Gastroesophageal sphincter (tissue), 3 donors: ENCODE measurements around the gene MYO18B.

Source experiments
- POLR2A ChIP-seq, 2 donors: fragments of 450-650 bp; IDR thresholded peaks; one replicate each; pipeline ENCODE4 v1.6.1; 2017; ENCODE audit warnings: antibody characterized with exemption in 2 of 2, mild to moderate bottlenecking in 2 of 2, moderate library complexity in 1 of 2
- TF ChIP-seq, protein P1 (sequence below), 4 experiments: fragments of 200-600 bp in 2 of 4; fragments of 450-650 bp in 2 of 4; sonication (generic) in 1 of 4; IDR thresholded peaks; one replicate each; pipeline ENCODE4 v1.5.1; 2017 to 2019; ENCODE audit warnings: antibody characterized with exemption in 4 of 4, mild to moderate bottlenecking in 2 of 4, moderate library complexity in 2 of 4

DNA sequence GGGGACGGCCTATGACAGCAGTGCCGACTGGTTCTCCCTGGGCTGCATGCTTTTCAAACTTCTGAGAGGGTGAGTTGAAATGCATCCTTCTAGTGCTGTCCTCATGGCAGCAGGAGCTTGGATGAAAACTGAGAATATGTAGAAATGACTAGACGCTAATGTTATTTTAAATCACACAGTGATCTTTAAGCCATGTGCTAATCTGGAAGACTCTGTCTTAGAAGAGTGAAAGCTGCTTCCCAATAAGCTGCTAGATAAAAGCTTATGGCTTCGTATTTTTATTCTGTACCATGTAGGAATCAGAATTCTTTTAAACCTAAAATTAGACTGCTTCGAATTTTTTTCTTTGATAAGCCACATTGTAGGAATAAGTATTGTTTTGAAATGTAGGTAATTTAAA, 46.8 kb upstream of the MYO18B start:
- TF ChIP-seq, protein P1, sequence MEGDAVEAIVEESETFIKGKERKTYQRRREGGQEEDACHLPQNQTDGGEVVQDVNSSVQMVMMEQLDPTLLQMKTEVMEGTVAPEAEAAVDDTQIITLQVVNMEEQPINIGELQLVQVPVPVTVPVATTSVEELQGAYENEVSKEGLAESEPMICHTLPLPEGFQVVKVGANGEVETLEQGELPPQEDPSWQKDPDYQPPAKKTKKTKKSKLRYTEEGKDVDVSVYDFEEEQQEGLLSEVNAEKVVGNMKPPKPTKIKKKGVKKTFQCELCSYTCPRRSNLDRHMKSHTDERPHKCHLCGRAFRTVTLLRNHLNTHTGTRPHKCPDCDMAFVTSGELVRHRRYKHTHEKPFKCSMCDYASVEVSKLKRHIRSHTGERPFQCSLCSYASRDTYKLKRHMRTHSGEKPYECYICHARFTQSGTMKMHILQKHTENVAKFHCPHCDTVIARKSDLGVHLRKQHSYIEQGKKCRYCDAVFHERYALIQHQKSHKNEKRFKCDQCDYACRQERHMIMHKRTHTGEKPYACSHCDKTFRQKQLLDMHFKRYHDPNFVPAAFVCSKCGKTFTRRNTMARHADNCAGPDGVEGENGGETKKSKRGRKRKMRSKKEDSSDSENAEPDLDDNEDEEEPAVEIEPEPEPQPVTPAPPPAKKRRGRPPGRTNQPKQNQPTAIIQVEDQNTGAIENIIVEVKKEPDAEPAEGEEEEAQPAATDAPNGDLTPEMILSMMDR (IDR thresholded peaks at IDR 0.05), result no peak
- TF ChIP-seq POLR2A (IDR thresholded peaks at IDR 0.05), result no peak
